Hematopoietic multipotent progenitor cell treated with erythropoietin and hydrocortisone succinate and interleukin-3 and kit ligand, for 6 days (in vitro differentiated cells): Measurements from ENCODE around the gene PTBP2.
"Not testable (repeated sequence)": the region's sequence is repeated elsewhere in the genome, so short reads cannot be mapped to it uniquely, and the experiment has no call there.

ENCODE experiments used
- DNase-seq: peaks from one replicate; pipeline ENCODE4 v3.0.0-alpha.2; 2015

PTBP2 gene

DNA sequence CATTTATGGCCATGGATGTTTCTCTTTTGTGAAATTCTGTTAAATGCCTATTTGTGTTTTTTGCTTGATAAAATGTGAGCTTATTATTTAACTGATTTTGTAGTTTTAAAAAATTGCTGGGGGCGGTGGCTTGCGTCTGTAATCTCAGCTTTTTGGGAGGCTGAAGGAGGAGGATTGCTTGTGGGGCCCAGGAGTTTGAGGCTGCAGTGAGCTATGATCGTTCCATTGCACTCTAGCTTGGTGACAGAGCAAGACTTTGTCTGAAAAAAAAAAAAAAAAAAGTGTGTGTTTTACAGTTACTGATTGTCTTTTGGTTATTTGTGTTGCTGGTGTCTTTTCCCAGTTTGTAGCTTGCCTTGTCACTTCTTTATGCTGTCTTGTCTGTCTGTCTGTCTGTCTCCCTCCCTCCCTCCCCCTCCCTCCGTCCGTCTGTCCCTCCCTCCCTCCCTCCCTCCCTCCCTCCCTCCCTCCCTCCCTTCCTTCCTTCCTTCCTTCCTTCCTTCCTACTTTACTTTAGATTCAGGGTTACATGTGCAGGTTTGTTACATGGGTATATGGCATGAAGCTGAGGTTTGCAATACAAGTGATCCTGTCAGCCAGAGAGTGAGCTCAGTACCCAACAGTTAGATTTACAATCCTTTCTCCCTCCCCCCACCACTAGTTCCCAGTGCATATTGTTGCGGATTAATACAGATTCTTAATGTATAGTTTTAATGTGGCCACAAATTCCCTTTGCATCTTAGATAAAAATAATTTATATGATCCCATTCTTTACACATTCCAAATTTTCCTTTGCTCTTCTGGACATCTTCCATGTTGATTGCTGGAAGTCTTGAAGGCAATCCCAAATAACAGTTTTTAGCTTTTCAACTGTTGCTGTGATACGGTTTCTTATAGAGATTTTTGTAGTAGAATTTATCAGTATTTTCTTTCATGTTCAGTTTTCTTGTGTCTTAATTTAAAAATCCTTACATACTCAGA, 25.1 kb downstream of the PTBP2 start:
- DNase-seq = no peak

DNA sequence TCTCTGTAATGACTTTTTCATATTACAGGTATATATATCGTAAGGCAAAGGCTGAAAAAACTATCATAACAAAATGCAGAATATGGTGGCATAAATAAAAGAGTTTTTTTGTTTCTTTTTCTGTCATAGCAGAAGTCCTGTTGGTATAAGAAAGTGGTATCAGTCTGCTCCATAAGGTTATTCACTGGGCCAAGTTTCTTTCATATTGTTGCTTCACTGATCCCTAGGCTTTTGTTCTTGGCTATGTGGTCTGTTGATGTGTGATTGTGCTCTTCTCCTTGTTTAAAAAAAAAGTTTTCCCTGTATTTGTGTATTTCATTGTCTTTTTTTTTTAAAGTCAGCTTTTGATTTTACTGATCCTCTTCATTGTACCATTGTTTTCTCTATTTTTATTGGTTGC, 26.0 kb downstream of the PTBP2 start:
- DNase-seq = peak; percentile 24

DNA sequence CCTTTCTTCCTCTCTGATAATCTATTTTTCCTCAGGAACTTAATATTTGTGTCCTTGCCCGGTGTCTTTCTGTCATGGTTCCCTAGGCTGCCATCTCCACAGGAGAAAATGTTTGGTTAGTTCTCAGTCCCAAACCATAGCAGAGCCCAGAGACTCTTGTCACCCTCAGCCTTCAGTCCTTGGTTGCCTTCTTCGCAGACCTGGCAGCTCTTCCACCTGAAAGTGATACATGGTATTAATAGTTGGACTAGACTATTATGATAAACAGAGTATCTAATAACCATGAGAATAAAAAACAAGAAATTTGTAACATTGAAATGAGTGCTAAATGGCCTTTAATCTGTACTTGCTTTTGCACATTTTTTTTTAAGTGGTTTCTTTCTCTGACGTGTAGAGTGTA, 26.5 kb downstream of the PTBP2 start:
- no peak for DNase-seq

DNA sequence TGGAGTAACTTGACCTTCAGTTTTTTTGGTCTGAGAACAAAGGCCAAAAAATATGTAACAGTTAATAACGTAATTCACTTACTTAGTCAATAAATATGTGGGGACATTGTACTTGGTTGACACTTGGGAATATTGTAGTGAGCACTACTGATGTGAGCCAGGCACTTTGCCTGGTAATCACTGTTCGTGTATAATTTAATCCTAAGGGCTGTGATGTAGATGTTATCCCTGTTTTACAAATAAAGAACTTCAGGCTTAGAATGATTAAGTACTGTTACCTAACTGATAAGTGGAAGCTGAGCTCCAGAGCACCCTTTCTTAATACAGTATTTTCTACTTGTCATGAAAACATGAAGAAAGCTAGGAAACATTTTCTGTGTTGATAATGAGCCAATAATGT, 28.0 kb downstream of the PTBP2 start:
- no peak for DNase-seq

- no peak for DNase-seq
Observed at GRCh38 chr1:96752394-96752793, 30.8 kb downstream of the PTBP2 start.

DNA sequence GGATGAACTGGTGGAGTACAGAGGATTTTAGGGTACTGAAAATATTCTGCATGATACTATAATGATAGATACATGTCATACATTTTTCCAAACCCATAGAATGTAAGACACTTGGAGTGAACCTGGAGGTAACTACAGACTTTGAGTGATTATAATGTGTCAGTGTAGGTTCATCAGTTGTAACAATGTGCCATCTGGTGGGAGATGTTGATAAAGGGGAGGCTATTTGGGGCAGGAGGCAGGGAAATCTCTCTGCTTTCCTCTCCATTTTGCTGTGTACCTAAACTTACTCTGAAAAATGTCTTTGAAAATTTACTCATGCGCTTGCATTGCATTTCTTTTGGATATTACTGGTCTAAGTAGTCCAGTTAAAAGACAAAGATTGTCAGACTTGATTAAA, 35.2 kb downstream of the PTBP2 start:
- no peak for DNase-seq

DNA sequence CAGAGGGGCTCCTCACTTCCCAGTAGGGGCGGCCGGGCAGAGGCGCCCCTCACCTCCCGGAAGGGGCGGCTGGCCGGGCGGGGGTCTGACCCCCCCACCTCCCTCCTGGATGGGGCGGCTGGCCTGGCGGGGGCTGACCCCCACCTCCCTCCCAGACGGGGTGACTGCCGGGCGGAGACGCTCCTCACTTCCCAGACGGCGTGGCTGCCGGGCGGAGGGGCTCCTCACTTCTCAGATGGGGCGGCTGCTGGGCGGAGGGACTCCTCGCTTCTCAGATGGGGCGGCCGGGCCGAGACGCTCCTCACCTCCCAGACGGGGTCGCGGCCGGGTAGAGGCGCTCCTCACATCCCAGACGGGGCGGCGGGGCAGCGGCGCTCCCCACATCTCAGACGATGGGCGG, 41.0 kb downstream of the PTBP2 start:
- DNase-seq = not testable (repeated sequence)

DNA sequence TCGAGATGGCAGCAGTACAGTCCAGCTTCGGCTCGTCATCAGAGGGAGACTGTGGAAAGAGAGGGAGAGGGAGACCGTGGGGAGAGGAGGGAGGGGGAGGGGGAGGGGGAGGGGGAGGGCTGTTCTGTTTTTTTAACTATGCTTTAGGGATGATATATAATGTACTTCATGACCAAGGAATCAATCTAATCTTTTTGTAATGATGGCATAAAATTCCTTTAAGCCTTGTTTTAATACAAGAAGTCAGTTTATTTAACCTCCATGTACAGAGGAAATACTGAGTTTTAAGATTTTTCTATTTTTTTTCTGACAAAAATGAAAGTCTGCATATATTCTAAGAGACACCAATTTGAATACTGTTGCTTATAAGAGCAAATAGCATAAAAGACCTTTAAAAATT, 41.9 kb downstream of the PTBP2 start:
- DNase-seq = no peak

DNA sequence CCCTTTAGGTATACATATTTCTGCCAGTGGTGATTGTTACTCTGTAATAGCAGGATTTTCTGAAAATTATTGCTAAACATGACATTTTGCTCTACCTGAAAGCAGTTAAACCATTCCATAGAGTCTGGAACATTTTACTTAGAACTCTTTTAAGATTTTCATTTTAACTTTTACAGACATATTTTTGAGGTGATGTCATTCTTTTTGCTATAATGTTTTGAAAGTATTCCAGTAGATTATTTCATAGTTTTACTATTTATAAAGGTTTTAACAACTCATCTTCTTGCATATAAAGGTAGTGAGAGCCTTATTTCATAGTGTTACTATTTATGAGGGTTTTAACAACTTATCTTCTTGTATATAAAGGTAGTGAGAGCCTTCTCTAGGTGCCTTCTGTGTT, 42.9 kb downstream of the PTBP2 start:
- no peak for DNase-seq

GRCh38 chr1:96771847-96772246, 50.3 kb downstream of the PTBP2 start:
- no peak for DNase-seq

- DNase-seq = no peak
Observed at GRCh38 chr1:96772349-96772748, 50.8 kb downstream of the PTBP2 start.

- DNase-seq = no peak
Observed at GRCh38 chr1:96772972-96773371, 51.4 kb downstream of the PTBP2 start.

- DNase-seq = no peak
Observed at GRCh38 chr1:96782206-96782605, 60.6 kb downstream of the PTBP2 start.

DNA sequence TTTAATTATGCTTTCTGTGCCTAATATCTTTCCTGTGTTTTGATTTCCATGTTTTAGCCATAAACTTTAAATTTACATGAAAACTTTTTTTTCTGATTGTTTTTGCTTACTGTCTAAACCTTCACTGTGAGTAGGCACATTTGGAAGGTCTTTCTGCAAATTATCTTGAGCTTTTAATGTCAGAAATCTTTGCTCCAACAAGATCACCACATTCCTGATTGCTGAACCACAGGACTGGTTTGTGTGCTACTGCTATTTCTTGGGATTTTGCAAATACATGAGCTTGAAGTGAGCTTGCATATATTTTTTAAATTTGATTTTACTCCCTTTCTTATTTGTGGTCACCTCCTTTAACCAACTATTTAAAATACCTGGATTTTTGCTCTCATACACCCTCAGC, 61.3 kb downstream of the PTBP2 start:
- no peak for DNase-seq

DNA sequence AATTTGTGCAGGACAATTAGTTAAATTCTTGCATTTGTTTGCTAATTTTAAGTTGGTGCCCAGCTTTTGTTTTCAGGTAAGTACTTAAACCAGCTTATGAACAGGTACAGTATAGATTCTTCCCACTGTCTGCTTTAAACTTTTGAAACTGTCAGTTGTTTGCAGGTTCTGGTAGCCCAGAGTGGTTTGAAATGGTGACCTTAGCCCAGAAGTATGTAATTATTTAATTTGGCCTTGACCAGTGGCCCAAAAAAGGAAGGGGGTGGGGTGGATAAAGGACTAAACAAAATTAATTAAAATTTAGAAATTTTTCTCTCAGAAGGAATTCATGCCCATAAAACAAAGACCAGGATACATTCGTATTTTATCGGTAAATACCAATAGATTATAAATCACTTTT, 69.0 kb downstream of the PTBP2 start:
- no peak for DNase-seq

GRCh38 chr1:96792220-96792619, 70.6 kb downstream of the PTBP2 start:
- no peak for DNase-seq

DNA sequence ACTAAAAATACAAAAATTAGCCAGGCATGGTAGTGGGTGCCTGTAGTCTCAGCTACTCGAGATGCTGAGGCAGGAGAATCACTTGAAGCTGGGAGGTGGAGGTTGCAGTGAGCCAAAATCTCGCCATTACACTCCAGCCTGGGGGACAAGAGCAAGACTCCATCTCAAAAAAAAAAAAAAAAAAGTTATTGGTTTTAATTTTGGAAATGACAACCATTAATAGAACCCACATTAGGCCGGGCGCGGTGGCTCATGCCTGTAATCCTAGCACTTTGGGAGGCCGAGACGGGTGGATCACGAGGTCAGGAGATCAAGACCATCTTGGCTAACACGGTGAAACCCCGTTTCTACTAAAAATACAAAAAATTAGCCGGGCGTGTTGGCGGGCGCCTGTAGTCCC, 80.1 kb downstream of the PTBP2 start:
- DNase-seq = not testable (repeated sequence)

GRCh38 chr1:96804648-96805047, 83.1 kb downstream of the PTBP2 start:
- DNase-seq = no peak

GRCh38 chr1:96808191-96808590, 86.6 kb downstream of the PTBP2 start:
- peak; percentile 32 for DNase-seq

- no peak for DNase-seq
Observed at GRCh38 chr1:96815914-96816313, 94.3 kb downstream of the PTBP2 start.

GRCh38 chr1:96820107-96820506, 98.5 kb downstream of the PTBP2 start:
- DNase-seq = peak; percentile 27

GRCh38 chr1:96820671-96821070, 99.1 kb downstream of the PTBP2 start:
- peak; percentile 51 for DNase-seq

- DNase-seq = no peak
Observed at GRCh38 chr1:96825231-96825630, 103.6 kb downstream of the PTBP2 start.

DNA sequence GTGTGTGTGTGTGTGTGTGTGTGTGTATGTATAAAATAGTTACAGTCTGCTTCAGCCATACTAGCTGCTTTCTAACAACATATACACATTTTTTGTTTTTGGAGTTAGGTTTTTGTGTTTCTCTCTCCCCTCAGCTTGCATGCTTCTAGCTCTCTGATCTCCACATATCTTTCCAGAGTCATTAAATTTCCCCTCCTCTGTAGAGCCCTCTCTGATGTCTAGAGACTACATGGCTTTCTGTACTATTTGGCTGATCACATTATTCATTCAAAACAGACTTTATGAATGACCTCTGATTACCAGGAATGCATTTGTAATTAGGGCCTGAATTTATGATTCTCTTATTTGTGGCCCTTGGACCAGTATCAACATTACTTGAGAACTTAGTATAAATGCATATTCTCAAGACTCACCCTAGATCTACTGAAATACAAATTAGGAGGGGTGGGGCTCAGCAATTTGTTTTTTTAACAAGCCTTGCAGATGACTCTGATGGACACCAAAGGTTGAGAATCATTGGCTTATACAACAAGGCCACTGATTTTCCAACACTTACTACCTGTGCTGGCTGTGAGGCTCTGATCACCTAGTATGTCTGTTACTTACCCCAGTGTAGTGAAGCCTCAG, 104.5 kb downstream of the PTBP2 start:
- no peak for DNase-seq
